Hematopoietic multipotent progenitor cell treated with erythropoietin and hydrocortisone succinate and interleukin-3 and kit ligand, for 4 days (in vitro differentiated cells): ENCODE data around the gene NXN.
"Not testable (repeated sequence)": the region's sequence is repeated elsewhere in the genome, so short reads cannot be mapped to it uniquely, and the experiment has no call there.

Source experiments
- DNase-seq: peaks from one replicate; pipeline ENCODE4 v3.0.0-alpha.2; 2015

NXN gene

DNA sequence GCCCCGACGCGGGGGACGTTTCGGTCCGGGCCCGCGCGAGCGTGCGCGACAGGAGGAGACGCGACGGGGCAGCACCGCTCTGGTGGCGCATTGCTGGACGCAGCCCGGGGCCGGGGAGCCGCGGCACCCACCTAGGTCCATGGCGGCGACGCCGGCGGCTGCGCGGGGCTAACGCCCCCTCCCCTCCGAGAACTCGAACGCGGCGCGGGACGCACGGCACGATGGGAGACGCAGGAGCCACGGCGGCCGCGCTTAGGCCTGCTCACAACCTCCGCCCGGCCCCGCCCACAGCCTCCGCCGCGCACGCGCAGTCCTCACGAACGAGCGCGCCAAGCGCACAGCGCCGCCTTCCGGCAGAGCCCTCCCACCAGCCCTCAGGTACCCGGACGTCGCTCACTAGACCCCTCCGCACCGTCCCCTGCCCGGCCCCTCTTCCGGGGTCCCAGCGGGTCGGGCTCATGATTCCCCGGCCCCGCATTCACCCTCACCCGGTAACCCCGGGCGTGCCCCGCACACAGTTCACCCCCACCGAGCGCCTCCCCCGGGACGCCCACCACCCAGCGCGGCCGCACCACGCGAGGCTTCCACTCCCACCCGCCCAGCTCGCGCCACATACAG, 227.5 kb downstream of the NXN start, which contains the start of gene GEMIN4:
TSS of gene GEMIN4 (minus strand) at position 263 of the 618 bp plus-strand sequence. CDS start at position 141, 122 bp downstream.
- DNase-seq, result peak; percentile 96

DNA sequence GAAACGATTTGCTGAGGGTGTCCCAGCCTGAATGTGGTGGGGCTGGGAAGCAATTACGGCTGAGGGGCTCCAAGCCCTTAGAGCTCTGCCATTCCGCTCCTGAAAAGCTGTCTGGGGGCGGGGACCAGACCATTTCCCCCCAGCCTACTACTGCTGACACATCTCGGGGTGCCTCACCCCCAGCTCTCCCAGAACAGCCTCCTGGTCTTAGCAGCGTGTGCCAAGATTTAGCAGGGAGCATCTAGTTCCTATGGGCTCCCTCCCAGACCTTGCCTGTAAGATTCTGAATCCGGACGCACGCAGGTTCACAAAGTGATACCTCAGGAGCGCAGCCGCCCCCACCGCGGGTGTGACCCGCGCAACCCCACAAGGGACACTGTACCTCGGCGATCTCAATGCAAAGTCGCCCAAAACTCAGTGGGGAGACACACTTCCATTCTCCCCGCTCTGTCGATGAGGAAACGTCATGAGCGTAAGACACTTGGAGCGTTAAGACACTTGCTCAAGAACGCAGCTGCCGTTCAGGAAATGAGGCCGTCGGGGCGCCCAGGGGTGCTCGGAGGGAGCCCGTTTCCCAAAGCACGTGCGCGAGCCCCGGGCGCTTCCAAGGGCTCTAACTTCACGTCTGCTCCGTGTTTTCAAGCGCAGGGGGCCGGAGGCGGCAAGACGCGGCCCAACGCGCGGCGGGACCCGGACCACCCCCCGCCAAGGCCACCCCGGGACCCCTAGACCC, 228.1 kb downstream of the NXN start:
- DNase-seq, result peak; percentile 78

DNA sequence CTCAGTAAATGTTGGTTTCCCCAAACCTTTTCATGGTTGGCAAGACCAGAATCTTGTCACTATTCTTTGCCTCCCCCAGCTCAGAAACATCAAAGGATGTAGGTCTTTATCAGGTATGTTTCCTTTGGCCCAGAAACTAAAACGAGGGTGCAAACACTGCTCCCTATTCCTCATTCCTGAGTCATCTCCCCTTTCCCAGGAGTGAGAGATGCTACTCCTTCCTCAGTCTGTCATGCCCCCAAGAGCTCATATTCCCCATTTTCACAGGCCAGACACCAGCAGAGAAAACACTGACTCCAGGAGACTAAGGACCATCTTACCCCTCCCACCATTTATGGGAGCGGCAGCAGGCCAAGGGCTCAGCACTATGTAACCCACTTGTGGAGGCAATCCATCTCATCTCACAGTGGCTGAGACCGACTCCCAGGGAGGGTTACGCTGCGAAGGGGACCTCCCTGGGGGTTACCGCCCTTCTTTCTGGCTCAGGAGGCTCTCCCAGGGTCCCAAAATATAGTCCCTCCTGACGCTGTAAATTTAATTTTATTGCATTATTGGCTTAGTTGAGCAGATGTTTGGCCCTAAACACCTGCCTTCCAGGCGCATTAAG, 229.0 kb downstream of the NXN start:
- DNase-seq, result no peak

DNA sequence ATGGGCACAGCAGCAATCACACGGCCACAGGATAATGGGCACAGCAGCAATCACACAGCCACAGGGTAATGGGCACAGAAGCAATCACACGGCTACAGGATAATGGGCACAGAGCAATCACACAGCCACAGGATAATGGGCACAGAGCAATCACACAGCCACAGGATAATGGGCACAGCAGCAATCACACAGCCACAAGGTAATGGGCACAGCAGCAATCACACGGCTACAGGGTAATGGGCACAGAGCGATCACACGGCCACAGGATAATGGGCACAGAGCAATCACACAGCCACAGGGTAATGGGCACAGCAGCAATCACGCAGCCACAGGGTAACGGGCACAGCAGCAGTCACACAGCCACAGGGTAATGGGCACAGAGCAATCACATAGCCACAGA, 230.2 kb downstream of the NXN start:
- not testable (repeated sequence) for DNase-seq
